HG02973 (cell line): Measurements from ENCODE around the gene SHCBP1L.

Source experiments
- ATAC-seq: cut with Tn5 transposase; IDR thresholded peaks from one replicate; pipeline ENCODE4 v1.9.1; 2021; ENCODE audit warnings: moderate library complexity; ENCODE audit not compliant: unreplicated experiment

SHCBP1L gene

DNA sequence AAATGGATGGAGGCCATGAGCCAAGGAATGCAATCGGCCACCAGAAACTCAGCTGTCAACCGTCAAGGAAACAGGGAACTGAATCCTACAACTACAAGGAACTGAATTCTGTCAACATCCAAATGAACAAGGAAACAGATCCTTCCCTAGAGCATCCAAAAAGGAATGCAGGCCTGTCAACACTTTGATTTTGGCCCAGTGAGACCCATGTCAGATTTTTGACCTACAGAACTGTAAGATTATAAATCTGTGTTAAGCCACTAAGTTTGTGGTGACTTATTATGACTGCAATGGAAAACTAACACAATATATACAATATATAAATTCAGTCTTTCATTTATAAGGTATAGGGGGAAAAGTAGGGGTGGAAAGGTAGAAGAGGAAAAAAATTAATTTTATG, 55.3 kb downstream of the SHCBP1L start:
- no peak for ATAC-seq

DNA sequence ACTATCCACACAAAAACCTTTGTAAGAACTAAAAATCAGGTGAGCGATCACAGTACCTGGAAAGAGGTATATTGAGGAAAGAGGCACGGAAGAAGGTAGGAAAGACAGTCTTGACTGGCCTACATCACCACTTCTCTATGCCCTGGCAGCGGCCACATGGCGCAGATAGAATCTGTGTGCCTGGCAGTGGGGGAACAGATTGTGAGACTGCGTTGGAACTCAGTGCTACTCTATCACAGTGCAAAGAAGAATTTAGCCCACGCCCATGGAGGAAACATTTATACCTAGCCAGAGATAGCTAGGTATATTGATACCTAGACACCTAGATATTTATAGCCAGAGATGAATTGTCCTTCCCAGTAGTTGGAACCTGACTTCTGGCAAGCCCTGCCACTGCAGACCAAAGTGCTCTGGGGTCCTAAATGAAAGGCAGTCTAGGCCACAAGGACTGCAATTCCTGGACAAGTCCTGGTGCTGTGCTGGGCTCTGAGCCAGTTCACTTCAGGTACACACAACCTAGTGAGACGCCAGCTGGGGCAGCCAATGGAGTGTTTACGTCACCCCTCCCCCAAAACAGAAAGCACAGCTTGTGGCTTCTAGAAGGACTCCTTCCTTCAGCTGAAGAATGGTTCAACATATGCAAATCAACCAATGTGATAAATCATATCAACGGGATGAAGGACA, 61.9 kb downstream of the SHCBP1L start:
- ATAC-seq, result no peak

GRCh38 chr1:182889997-182890396, 63.0 kb downstream of the SHCBP1L start:
- ATAC-seq, result no peak

- ATAC-seq, result no peak
These were observed 64.0 kb downstream of the SHCBP1L start for GRCh38 chr1:182888736-182889531.

DNA sequence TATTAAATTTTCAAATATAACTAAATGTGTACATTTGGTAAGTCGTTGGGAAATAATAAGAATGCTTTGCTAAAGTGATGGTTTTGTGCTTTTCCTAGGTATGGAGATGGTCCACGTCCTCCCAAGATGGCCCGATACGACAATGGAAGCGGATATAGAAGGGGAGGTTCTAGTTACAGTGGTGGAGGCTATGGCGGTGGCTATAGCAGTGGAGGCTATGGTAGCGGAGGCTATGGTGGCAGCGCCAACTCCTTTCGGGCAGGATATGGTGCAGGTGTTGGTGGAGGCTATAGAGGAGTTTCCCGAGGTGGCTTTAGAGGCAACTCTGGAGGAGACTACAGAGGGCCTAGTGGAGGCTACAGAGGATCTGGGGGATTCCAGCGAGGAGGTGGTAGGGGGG, 66.0 kb downstream of the SHCBP1L start:
- ATAC-seq, result no peak

- ATAC-seq, result no peak
These were observed 67.4 kb downstream of the SHCBP1L start for GRCh38 chr1:182885591-182885990.

- ATAC-seq, result no peak
These were observed 68.1 kb downstream of the SHCBP1L start for GRCh38 chr1:182884872-182885271.

- no peak for ATAC-seq
These were observed 75.1 kb downstream of the SHCBP1L start for GRCh38 chr1:182877842-182878241.

GRCh38 chr1:182877331-182877730, 75.6 kb downstream of the SHCBP1L start:
- ATAC-seq, result no peak

GRCh38 chr1:182875889-182876288, 77.1 kb downstream of the SHCBP1L start:
- ATAC-seq, result no peak

DNA sequence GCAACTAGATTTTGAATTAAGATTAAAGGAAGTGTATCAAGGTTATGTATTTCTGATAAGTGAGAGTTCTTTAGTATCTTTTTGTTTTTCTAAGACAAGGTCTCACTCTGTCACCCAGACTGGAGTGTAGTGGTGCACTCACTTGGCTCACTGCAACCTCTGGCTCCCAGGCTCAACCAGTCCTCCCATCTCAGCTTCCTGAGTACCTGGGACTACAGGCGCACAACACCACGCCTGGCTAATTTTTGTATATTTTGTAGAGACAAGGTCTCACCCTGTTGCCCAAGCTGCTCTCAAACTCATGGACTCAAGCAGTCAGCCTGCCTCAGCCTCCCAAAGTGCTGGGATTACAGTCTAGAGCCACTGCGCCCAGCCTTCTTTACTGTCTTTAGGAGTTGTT, 80.1 kb downstream of the SHCBP1L start:
- ATAC-seq, result no peak

DNA sequence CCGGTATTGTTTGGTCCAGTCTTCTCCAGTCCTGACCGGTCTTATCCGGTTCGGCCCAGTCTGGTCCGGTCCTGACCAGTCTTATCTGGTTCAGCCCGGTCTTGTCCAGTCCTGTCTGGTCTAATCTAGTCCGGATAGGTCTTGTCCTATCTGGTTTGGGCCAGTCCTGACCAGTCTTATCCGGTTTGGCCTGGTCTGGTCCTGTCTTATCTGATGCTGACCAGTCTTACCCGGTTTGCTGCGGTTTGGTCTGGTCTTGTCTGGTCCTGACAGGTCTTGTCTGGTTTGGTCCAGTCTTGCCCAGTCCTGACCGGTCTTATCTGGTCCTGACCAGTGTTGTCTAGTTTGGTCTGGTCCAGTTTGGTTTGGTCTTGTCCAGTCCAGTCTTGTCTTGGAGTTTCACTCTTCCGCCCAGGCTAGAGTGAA, 83.7 kb downstream of the SHCBP1L start:
- no peak for ATAC-seq

DNA sequence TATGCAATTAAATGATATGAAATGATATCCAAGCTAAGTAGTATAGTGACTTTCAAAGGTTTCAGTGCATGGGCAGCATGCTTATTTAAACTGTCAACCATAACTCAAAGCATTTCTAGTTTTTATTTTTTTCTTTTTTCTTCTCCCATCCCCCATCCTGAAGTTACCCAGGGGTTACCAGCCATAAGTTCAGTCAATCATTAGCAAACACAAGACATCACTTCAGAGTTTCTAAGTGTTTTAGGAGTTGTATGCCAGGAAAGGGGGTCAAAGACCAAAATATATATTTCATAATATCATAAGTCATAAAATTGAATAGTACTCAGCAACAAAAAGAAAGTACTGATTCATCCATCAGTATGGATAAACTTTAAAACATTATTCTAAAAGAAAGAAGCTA, 85.1 kb downstream of the SHCBP1L start:
- no peak for ATAC-seq

- no peak for ATAC-seq
These were observed 89.0 kb downstream of the SHCBP1L start for GRCh38 chr1:182863940-182864339.

DNA sequence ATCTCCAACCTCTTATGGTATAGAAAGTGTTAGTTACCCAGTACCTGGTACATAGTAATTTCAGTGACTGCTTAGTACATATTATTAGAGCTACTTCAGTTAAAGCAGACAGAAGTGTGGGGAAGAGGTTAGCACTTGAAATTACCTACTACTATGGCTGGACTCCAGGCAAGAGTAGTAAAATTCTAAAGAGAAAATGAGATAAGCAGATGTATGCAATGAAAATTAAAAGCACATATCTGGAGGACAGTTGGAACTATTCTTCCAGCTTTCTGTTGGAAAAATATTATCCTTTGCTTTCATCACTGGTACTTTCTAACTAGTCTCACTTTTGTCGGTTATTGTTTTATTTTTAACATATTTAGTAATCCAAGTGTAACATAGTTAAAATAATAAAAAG, 90.1 kb downstream of the SHCBP1L start:
- ATAC-seq, result no peak

DNA sequence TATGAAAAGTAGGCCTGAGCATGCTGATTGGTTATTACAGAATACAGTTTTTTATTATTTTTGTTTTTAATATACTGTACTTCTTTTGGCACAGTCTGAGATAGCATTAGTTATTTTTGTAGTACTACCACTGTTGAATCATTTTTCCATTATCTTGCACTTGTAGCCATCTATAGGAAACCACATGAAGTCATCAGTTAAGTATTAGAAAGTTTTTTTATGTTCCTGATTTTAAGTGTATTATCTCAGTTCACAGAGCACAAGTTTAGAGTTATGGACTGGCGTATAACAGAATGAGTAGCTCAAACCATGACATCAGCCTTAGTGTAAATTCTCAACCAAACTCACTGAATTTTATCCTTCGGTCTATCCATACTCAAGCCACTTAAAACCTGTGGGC, 91.0 kb downstream of the SHCBP1L start:
- ATAC-seq, result no peak

GRCh38 chr1:182860658-182861057, 92.3 kb downstream of the SHCBP1L start:
- ATAC-seq, result no peak

GRCh38 chr1:182857212-182857611, 95.8 kb downstream of the SHCBP1L start:
- ATAC-seq, result no peak

GRCh38 chr1:182855911-182856310, 97.1 kb downstream of the SHCBP1L start:
- ATAC-seq, result no peak

GRCh38 chr1:182851825-182852224, 101.1 kb downstream of the SHCBP1L start:
- ATAC-seq, result no peak

DNA sequence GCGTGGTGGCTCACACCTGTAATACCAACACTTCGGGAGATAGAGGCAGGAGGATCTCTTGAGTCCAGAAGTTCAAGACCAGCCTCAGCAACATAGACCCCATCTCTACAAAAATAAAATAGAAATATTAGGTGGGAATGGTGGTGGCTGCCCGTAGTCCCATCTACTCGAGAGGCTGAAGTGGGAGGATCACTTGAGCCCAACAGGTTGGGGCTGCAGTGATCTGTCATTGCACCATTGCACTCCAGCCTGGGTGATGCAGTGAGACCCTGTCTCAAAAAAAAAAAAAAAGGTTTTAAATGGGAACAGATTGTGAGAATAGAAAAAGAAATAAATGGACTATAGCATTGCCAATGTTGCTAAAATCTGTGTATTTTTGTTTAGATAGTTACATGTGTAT, 102.6 kb downstream of the SHCBP1L start:
- no peak for ATAC-seq
